GM12801 (cell line): Measurements from ENCODE around the gene MVB12B.

Experiments
- CTCF ChIP-seq: IDR thresholded peaks from one replicate; pipeline ENCODE4 v1.5.1; 2011; ENCODE audit warnings: control low read depth; ENCODE audit not compliant: insufficient read length; ENCODE audit errors: extremely low read depth

MVB12B gene

DNA sequence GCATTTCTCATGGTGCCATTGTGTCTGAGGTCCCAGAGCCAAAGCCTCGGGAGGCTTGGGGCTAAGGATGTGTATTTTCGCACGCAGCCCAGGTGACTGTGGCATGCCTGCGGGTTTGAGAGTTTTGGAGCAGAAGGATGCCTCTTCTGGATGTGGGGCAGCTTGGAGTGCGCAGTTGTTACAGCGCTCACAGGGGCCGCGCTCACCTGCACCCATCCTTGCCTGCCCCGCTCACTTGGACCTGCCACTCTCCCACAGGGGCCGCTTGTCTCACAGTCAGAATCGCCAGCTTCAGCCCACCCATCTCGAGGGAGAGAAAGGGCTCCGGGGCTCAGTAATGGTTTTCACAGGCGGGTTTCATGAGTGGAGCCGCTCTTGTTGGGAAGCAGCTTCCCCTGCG, 132.9 kb downstream of the MVB12B start:
- no peak for TF ChIP-seq CTCF

DNA sequence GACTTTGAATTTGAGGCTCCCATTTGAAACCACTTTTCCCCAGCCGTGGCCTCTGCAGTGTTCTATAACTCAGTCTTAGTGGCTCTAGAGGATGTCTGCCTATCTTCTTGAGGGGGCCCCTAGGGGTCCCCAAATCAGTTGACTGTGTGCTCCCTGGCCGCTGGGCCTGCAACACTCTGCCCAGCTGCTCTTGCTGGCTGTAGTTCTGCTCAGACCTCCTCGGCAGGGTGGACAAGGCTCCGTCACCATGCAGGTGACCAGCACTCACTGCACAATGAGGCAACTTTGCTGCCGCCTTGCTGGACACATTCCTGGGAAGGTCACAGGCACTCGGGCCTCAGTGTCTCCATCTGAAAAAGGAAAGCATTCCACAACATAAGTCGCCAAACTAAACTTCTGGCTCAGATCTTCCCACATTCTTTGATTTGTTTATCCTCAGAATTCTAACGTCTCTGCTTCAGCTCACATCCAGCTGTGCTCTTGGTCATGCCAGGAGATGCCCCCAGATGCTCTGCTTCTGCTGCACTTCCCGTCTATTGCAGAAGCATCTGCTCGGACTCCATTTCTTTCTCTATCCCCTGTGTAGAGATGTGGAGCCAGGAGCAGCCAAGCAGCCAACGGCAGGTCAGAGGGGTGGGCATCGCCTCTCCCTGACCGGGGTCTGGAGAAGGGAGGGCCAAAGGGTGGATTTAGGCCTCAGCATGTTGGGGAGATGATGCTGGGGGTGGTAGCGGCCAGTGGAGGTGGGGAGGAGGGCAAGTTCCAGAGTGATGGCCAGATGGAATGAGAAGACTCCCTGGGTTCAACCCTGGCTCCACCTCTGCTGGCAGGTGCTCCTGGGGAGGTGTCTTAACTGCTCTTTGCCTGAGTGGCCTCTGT, 133.6 kb downstream of the MVB12B start:
- no peak for TF ChIP-seq CTCF

- no peak for TF ChIP-seq CTCF
These were observed 134.4 kb downstream of the MVB12B start for GRCh38 chr9:126461029-126461428.

DNA sequence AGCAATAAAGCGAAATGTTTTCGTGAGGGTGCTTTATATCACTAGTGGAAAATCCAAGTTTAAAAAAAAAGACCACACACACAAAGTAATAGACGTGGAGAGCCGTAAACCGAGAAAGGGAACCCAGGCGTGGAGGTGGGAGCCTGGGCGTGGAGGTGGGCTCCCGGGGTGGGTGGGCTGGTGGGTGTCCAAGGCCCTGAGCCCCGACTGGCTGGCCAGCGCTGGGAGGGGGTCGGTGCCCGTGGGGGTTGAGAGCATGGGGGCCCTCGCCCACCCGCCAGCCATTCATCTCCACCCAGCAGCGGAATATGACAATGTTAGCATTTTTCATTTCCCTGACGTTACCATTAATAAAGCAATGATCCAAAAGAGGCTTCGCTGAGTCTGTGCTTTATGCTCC, 135.0 kb downstream of the MVB12B start:
- TF ChIP-seq CTCF, result no peak

DNA sequence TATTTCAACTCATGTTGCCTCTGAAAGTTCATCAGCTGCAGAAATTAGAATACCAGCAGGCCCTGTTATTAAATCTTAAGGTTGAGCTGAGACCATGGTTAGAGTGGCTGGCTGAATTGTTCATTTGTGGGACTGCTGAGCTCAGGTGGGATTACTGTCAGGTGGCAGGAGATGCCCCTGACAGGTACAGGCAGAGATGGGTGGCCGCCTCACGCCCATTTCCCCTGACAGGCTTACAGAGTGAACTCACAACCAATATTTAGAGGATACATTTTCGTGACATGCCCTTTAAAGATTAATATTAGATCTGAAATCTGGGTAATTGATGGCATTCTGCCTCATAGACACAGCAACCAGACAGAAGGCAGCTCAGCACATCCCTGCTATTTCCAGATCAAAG, 136.0 kb downstream of the MVB12B start:
- no peak for TF ChIP-seq CTCF

DNA sequence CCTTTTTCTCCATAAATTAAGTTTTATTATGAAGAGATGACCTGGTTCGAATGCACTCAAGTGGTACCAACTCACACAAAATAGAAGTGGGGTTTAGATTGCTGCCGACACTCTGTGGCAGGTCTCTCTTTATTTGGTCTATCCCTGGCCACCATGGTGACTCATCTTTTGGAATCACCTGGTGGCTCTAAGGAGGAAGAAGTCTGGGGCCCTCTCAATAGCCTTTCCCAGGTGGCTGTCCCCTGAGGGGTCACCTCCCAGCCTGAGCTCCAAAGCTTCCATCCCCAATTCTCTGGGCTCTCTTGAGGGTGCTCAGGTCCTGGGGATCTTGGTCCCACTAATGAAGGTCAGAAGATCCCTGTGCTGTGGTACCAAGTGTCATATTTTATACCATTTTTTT, 136.8 kb downstream of the MVB12B start:
- no peak for TF ChIP-seq CTCF

DNA sequence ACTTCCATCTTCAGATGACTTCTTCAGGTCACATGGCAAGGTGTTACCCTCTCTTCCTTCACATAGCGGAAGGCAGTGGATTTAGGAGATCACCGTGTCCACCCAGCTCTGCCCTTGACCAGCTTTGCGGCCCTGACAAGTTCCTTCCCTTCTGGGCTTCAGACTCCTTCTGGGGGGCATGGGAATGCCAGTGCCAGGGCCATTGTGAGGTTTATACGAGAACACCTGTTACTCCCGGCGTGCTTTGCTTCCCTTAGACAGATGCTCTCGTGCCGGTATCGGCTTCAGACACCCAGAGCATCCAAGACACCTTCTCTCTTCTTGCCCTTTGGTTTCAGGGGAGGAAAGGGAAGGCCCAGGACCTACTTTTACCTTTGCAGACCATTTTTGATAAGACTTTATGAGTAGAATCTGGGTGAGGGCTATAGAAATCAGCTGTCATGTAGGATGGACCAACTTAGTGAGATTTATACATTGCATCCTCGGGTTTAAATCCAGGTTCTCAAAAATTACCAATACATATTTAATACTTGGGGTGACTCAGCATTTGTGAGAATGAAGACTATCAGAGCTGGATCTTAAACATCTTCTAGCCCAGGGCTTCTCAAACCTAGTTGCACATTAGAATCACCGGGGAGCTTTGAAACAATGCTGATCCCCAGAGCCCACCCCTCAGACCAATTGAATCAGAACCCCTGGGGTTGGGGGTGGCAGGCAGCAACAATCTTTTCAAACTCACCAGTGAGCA, 138.2 kb downstream of the MVB12B start:
- no peak for TF ChIP-seq CTCF
